ENCODE data around the gene ING2. TPM values are rescaled to one million over a fixed set of nuclear protein-coding genes. Genes with fewer than 3 reads are reported as not detected.

ING2 gene
- total RNA-seq, 1 experiment from 2014 or later: 5.8 TPM

DNA sequence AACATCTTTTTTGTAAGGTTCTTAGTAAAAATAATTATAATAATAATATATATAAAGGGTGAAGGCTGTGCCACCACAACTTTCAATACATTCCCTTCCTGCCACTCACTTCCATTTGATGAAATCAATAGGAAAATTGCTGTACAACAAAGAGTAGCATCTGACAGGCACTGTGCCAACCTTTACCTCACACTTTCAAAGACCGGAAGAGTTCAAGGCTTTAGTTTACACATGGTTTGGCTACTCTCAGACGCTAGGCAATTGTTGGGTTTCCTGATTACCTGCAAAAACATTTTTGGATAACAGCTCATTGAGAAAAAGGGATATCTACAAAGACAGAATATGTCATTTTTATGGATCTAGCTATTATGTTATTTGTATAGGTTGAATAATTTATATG is 5.5 kb upstream of the ING2 start:
- peak; percentile 15 for DNase-seq (ENCODE audit: low read depth)

DNA sequence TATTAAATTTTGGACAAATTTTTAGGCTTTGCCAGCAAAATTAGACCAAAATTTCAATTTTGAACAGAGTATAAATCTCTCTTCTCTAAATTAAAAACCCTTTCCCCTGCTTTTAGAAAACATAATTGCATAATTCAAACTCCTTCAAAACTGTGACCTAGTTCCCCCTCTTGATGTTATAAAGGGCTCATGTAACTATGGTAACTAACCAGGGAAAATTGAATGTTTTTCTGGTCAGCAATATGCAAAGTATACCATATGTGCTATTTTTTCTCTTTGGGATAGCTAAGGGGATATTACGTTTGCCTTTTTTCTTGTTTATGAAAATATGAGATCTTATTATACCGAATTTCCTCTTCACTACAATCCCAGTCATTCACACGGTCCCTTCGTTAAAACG is 5.1 kb upstream of the ING2 start:
- no peak for DNase-seq (ENCODE audit: low read depth)

DNA sequence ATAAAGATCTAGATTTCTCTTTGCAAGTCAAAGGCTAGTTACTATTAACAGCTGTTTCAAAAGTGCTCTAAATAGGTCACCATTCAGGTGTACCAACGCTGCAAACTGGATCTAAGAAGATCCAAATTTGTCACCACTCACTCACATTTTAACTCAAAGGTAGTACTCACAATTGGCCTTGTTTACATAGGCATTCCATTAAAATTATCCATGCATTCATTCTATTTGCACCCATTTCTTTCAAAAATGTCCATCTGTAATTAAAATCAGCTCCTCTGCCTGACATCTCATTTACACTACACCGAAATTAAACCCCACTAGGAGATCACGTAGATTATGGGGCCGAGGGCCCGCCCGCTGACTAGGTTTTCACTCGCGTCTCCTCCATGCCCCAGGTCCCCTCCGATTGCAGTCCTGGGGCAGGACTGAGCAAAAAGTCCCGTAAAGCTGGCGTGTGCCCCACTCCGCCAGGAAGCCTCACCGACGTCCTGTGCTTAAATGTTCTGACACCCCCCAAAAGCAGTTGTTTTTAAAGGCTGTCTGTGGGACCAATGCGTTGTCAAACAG is 1.3 kb upstream of the ING2 start:
- DNase-seq (ENCODE audit: low read depth): no peak

DNA sequence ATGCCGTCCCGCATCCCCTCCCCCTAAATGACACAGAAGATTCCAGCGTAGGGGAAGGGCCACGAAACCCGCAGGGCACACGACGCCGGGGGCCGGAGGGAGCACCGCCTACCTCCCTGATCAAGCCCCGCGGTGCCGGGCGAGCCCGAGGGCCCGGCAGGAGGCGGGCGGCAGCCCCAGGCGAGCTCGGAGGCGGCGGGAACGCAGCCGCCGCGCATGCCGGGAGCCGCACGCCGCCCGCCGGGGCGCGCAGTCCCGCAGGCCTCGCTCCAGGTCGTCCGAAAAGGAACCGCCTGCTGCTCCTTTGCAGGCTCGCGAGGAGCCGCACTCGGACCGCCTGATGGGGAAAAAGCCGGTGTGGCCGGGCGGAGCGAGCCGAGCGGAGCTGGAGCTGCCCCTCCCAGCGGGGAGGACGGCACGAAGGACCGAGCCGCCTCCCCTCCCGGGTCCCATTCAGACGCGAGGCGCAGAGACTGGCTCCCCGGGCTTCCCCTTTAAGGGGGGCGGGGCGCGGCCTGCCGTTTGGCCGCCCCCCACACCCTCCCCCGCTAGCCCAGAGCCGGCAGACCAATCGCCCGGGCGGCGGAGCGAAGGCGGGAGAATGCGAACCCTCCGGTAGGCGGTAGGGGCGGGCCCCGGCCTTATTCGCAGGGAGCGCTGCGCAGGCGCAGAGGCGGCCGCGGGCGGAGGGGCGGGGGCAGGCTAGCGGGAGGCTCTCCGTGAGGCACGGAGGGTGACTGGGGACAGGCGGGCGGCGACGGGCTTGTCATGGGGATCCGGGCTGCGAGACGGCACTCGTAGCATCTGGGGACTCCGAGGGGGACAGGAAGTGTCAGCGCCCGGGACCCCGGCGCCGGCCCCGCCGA is 561 bp upstream of the ING2 start:
- peak; percentile 95 for DNase-seq (ENCODE audit: low read depth)

DNA sequence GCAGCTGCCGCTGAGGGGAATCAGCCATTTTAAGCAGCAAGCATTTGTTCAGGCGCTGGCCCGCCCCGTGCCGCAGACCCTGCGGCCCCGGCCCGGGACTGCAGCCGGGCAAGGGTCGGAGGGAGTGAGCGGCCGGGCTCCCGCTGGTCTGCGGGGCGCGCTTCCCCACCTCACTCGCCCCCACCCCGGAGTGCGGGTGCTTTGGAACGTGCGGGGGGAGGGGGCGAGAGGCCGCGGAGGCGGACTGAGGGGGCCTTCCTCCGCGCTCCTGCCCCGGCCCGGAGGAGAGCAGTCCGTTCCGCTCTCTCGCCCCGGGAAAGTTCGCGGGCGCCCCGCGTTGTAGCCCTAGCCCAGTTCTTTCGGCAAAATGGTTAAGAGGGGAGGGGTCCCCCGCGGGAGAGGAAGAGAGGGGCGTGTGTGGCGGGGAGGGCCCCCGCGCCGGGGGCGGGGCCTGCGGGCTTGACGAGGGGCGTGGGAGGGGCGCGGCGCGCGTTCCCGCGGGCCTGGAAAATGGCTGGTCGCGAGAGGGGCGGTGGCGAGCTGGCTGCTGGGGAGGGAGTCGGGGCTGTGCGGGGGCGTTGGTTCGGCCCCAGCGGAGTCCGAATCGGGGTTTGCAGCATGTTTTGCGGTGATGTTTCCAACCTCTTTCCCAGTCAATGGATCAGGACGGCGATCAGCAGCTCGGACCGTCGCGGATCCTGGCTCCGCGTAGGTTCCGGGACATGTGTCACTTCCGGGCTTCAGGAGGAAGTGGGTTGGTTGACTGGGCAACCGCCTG is 942 bp downstream of the ING2 start:
- peak; percentile 83 for DNase-seq (ENCODE audit: low read depth)

DNA sequence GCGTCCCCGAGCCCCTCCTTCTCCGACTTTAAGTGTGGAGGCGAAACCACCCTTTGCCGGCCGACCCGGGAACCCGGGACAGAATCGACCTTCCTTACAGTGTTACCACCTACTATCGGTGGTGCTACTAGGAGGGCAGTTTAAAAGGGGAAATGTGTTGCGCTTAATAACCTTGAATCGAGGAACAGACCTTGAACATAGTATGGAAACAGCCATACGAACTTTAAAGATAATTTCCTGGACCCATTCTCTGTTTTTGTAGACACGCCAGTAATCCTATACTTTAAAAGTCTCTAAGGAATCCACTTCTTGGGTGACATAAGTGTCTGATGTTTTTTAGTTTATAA is 1.5 kb downstream of the ING2 start:
- no peak for DNase-seq (ENCODE audit: low read depth)

DNA sequence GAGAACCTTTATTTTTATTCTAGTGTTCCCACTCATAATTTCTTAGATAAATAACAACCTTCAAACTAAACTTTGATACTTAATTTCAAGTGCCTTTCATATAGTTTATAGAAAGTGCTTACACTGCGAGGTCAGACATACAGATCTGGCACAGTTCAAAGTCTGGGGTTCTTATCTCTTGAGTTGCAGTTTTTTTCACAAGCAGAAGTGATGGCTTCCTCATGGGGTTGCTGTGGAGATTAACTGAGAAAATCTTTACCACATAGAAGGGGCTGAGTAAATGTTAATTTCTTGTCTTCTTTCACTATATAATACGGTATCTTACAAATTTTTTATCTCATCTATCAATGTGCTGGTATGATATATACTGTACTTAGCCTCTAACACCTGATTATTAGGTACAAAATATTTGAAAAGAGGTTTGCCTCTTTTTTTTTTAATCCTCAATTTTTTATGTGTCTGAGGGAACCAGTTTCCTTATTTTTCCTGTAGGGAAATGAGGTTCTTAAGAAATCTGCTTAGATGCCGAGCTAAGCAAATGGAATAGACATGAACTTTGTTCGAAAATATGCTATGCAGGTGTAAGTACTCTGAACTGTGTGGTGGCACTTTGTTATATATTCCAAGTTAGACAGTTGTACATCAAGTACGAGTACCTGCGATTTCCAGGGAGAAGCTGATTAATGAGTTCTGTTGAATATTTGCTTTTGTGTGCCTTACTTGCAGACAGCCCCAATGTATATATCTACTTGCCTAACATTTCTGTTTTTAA is 3.3 kb downstream of the ING2 start:
- no peak for DNase-seq (ENCODE audit: low read depth)

DNA sequence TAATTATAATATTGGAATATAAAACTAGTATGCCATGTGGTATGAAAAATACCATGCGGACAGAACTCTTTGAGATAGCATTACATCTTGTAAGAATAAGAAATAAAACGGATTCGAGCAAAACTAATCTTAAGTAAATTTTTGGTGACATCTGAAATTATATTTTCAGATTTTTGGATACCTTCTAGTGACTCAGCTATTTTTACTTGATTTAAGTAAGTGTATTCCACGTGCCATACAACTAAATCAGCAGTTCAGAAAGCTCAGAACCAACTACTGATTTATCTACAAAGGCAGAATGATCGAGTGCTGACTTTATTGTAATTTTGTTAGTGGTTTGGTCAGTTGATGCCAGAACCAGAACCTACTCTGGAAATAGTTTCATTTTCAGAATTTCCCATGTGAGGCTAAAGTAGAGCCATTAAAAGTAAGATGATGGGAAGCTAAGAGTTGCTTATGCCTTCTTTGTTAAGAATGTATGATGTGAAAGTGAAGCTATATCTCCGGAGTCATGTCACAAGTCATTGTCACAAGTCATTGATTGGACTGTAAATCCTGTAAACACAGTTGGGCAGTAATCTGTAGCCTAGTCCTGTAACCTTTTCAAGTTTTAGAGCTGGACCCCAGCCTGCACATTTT is 4.0 kb downstream of the ING2 start:
- no peak for DNase-seq (ENCODE audit: low read depth)

DNA sequence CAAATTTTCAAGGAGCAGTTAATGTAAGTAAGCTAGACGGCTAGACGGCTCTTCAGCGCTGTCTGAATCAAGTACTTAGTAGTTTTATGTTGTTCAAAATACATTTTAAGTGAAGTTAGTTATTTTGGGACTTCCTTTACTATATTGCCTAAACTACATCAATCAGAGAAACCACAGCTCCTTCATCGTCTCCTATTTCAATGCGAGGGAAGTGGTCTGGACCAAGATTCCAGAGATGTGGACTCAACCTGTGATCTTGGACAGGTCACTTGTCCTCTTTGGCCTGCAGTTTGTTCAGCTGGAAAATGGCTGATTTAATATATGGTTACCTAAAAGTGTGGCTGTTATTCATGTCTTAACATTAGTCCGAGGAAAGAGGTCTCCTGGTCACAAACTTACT is 10.6 kb downstream of the ING2 start:
- DNase-seq (ENCODE audit: low read depth): no peak

DNA sequence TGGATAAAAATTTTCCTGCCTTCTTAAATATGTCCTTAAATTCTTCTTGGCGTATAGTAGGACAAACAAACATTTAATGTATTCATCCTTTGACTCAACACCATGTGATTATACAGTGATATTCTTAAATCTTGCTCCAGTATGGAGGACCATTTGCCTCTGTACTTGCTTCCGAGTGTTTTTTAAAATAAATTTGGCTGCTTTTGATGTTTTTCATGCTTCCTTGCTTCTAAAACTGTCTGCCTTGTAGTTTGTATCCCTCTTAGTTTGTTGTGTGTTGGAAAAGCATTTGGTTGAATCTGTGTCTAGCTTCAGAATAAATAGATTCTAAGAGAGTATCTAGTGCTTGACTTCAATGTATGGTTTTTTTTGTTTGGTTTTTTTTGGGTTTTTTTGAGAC is 12.3 kb downstream of the ING2 start:
- no peak for DNase-seq (ENCODE audit: low read depth)

DNA sequence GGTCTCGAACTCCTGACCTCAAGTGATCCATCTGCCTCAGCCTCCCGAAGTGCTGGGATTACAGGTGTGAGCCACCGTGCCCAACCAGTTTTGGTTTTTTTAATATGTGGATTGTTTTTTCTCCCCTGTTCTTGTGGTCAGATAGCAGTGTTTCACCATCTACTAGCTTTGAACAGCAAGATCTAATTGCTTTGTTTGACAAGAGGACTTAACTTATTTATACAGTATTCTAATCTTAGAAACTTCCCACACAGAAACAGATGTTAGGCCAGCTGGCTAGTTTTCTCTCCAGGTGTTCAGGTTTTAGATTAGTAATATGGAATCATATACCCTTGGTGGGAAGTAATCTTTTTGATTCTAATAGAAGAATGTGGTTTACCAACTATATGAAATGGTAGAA is 12.9 kb downstream of the ING2 start:
- DNase-seq (ENCODE audit: low read depth): no peak

DNA sequence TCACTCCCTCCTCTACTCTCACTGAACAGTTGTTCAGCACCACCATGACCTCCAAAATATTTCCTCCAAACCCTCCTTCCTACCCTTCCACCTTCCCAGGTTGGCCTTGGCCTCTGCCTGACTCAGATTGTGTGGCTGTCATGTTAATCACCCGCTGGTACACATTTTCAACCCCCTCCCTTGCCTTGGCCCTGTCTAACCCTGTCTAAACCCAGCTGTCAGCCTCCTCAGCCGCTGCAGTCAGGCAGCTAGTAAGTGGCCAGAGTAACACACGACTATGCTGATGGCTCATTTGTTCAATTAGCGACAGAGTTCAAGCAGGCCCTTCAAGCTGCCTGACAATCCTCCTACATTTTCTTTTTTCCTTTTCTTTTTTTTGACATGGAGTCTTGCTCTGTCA is 18.0 kb downstream of the ING2 start:
- DNase-seq (ENCODE audit: low read depth): no peak

DNA sequence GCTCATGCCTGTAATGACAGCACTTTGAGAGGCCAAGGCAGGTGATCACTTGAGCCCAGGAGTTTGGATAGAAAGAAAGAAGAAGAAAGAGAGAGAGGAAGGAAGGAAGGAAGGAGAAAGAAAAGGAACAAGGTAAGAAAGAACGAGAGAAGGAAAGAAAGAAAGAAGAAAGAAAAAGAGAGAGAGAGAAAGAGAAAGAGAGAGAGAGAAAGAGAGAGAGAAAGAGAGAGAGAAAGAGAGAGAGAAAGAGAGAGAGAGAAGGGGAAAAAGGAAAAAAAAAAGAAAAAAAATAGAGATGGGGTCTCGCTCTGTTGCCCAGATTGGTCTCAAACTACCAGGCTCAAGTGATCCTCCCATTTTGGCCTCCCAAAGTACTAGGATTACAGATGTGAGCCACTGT is 22.5 kb downstream of the ING2 start:
- DNase-seq (ENCODE audit: low read depth): no peak

DNA sequence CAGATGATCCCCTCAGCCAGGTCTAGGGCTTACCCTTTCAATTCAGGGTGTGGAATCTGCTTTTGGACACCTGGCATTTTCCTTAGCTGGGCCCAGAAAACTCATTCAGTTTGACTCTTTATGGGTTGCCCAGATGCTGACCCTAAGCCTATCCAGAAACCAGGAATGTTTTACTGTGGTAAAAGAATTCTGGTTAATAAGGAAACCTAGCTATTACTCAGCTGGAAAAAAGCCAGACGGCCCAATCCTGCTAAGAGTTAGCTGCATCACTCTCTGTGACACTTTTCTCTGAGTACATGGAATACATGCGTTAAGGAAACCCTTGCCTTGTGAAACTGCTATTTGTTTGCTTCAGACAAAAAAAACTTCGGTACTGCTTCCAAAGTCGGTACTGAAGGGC is 28.0 kb downstream of the ING2 start:
- DNase-seq (ENCODE audit: low read depth): no peak

DNA sequence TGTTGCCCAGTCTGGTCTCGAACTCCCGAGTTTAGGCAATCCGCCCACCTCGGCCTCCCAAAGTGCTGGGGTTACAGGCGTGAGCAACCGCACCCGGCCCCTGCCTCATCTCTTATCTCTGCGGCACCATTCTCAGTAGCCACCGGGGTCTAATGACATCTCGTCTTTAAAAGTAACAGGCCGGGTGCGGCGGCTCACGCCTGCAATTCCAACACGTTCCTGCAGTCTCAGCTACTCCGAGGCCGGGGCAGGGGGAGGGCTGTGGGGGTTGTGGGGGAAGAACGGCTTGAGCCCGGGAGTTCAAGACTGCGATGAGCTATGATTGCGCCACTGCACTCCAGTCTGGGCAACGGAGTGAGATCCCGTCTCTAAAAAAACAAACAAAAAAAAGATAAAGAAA is 28.8 kb downstream of the ING2 start:
- DNase-seq (ENCODE audit: low read depth): no peak

DNA sequence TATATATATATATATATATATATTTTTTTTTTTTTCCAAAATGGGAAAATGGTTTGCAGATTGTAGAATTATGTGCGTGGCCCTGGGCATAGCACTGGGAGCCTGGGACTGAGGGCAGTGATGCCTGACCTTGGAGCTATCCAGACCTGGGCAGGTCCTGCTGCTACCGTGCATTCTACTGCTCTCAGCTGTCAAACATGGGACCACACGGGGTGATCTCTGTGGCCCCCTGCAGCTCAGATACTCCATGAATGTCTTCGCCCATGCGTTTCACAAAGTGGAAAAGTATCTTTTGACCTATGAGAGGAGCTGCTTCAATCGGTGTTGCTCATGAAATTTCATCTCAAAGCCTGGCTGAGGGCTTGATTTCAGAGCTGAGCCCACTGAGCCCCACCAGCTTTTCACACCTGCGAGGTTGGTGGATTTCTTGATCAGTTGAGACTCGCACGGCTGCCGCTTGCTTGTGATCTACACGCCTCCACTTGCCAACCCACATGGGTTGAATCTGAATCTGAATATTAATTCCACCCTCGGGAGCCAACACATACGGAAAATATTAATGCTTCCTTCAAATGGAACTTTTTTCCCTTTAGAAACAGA is 35.7 kb downstream of the ING2 start:
- DNase-seq (ENCODE audit: low read depth): no peak

DNA sequence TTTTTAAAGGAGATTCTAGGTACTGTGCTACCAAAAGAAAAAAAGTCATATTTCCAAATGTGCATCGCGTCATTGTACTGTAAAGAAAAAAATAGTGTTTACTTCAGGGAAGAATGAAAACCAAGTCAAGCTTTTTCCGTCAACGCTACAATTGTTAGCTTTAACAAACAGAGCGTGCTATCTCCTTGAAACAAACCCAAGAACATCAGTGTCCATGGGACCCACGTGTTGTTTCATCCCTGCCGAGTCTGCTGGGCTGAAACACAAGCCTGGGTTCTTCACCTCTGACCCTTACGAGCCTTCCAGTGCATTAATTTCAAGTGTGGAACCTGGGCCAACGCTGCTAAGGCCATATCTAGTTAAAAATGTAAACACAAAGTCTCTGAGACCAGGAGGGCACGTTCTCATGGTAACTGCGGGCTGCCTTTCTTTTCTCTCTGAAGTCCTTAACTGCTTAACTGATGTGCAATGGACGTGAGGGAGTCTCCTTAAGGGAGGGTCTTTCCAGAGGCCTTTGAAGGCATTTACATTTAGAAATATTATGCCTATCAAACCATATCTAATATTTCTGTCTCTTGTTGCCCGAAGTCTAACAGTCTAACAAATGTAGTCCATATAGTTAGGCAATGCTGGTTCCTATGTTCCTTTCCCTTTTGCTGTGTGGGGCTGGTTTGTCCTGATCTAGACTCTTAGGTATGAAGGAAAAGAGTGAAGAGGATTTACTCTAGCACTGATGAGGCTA is 36.3 kb downstream of the ING2 start:
- no peak for DNase-seq (ENCODE audit: low read depth)

DNA sequence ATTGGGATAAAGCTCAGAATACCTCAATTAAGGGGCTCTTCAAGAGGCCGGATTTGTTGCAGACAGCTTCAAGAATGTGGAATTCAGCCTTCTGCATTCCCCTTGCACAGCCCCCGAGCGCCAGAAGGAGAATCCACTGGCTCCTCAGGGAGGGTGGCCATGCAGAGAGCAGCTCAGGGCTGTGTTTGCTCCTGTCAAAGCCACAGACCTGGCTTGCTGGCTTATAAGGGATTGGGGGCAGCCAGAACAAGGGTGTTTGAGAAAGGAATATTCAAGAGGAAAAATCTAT is 36.8 kb downstream of the ING2 start:
- DNase-seq (ENCODE audit: low read depth): no peak

DNA sequence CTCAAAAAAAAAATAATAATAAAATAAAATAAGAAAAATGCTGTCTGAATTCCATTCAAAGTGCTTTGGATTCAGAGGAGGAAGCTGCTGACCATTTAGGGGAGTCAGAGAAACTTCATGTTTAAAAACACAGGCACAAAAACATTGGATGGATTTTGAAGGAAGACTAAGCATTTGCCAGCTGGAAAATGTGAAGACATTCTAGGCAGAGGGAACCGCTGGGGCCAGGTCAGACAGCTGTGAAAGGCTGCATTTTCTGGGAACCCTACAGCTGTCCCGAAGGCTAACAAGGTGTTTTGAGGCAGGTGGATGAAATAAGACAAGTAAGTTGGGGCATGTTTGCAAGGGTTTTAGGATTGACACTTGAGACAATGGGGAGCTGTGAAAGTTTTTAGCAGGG is 38.6 kb downstream of the ING2 start:
- DNase-seq (ENCODE audit: low read depth): no peak

DNA sequence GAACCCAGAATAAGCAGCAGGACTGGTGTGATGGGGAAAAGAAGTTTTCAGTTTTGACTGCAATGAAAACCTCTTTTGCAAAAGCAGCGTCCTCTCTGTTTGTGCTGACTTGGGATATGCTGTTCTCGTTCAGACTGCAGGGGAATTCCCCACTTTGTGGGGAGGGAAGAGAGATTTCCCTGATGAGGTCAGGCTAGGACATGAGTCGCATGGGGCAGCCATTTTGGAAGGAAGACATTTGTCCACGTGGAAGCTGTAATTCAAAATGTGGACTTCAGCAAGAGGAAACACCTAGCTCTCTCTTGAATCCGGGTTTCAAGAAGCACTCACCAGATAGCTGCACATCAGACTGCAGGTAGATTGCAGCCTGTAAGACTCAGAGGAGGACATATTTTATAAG is 39.3 kb downstream of the ING2 start:
- DNase-seq (ENCODE audit: low read depth): peak; percentile 9

DNA sequence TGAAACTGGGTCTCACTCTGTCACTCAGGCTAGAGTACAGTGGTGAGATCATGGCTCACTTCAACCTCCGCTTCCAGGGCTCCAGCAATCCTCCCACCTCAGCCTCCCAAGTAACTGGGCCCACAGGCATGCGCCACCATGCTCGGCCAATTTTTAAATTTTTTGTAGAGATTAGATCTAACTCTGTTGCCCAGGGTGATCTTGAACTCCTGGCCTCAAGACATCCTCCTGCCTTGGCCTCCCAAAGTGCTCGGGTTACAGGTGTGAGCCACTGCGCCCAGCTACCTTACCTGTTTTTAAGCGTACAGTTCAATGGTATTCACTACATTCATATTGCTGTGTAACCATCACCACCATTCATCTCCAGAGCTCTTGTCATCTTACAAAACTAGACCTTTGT is 41.5 kb downstream of the ING2 start:
- DNase-seq (ENCODE audit: low read depth): no peak

Measured in Daoy (cell line).